ENCODE measurements around the gene HACD3.
"Not testable (repeated sequence)": the region's sequence is repeated elsewhere in the genome, so short reads cannot be mapped to it uniquely, and the experiment has no call there.

The HACD3 gene

GRCh38 chr15:65547841-65548240 is 17.6 kb downstream of the HACD3 start:
- DNase-seq: no peak
- Histone ChIP-seq H3K36me3 (ENCODE audit: control insufficient read depth, insufficient read depth, low read length) (no peaks in the 10 kb centered on the region), H3K27ac (ENCODE audit: insufficient read depth, low read length, poor library complexity, severe bottlenecking) (no peak overlapping the region), H3K4me3 (ENCODE audit: insufficient read depth, low read depth, low read length, poor library complexity, severe bottlenecking) (no peak overlapping the region), H3K9me3 (ENCODE audit: control insufficient read depth, low read length) (no peaks in the 10 kb centered on the region), H3K27me3 (replicated peaks; ENCODE audit: control insufficient read depth, insufficient read depth, low read length, poor library complexity, severe bottlenecking) (no peaks in the 10 kb centered on the region), H3K4me1 (ENCODE audit: control insufficient read depth, insufficient read depth, low read length, poor library complexity, severe bottlenecking) (no peaks in the 10 kb centered on the region)

GRCh38 chr15:65549288-65549687 is 19.0 kb downstream of the HACD3 start:
- H3K36me3 ChIP-seq (ENCODE audit: control insufficient read depth, insufficient read depth, low read length); H3K27me3 ChIP-seq (replicated peaks; ENCODE audit: control insufficient read depth, insufficient read depth, low read length, poor library complexity, severe bottlenecking); H3K4me3 ChIP-seq (ENCODE audit: insufficient read depth, low read depth, low read length, poor library complexity, severe bottlenecking); H3K4me1 ChIP-seq (ENCODE audit: control insufficient read depth, insufficient read depth, low read length, poor library complexity, severe bottlenecking); H3K27ac ChIP-seq (ENCODE audit: insufficient read depth, low read length, poor library complexity, severe bottlenecking); DNase-seq; H3K9me3 ChIP-seq (ENCODE audit: control insufficient read depth, low read length): not testable (repeated sequence)

GRCh38 chr15:65550681-65551098 is 20.4 kb downstream of the HACD3 start:
- peaks cover 3% of the 10 kb centered on the region for H3K36me3 ChIP-seq (ENCODE audit: control insufficient read depth, insufficient read depth, low read length)
- no peak overlapping the region for H3K27ac ChIP-seq (ENCODE audit: insufficient read depth, low read length, poor library complexity, severe bottlenecking)
- no peak for DNase-seq
- H3K27me3 ChIP-seq (replicated peaks; ENCODE audit: control insufficient read depth, insufficient read depth, low read length, poor library complexity, severe bottlenecking): no peaks in the 10 kb centered on the region
- H3K4me1 ChIP-seq (ENCODE audit: control insufficient read depth, insufficient read depth, low read length, poor library complexity, severe bottlenecking): no peaks in the 10 kb centered on the region
- no peak overlapping the region for H3K4me3 ChIP-seq (ENCODE audit: insufficient read depth, low read depth, low read length, poor library complexity, severe bottlenecking)
- no peaks in the 10 kb centered on the region for H3K9me3 ChIP-seq (ENCODE audit: control insufficient read depth, low read length)

- no peak overlapping the region for H3K4me3 ChIP-seq (ENCODE audit: insufficient read depth, low read depth, low read length, poor library complexity, severe bottlenecking)
- no peak overlapping the region for H3K27ac ChIP-seq (ENCODE audit: insufficient read depth, low read length, poor library complexity, severe bottlenecking)
- H3K4me1 ChIP-seq (ENCODE audit: control insufficient read depth, insufficient read depth, low read length, poor library complexity, severe bottlenecking): no peaks in the 10 kb centered on the region
- no peak for DNase-seq
- peaks cover 8% of the 10 kb centered on the region for H3K36me3 ChIP-seq (ENCODE audit: control insufficient read depth, insufficient read depth, low read length)
- H3K9me3 ChIP-seq (ENCODE audit: control insufficient read depth, low read length): no peaks in the 10 kb centered on the region
- no peaks in the 10 kb centered on the region for H3K27me3 ChIP-seq (replicated peaks; ENCODE audit: control insufficient read depth, insufficient read depth, low read length, poor library complexity, severe bottlenecking)
Observed at GRCh38 chr15:65551183-65551582, 20.9 kb downstream of the HACD3 start.

- DNase-seq; H3K27me3 ChIP-seq (replicated peaks; ENCODE audit: control insufficient read depth, insufficient read depth, low read length, poor library complexity, severe bottlenecking); H3K27ac ChIP-seq (ENCODE audit: insufficient read depth, low read length, poor library complexity, severe bottlenecking); H3K9me3 ChIP-seq (ENCODE audit: control insufficient read depth, low read length); H3K4me3 ChIP-seq (ENCODE audit: insufficient read depth, low read depth, low read length, poor library complexity, severe bottlenecking); H3K4me1 ChIP-seq (ENCODE audit: control insufficient read depth, insufficient read depth, low read length, poor library complexity, severe bottlenecking): not testable (repeated sequence)
- H3K36me3 ChIP-seq (ENCODE audit: control insufficient read depth, insufficient read depth, low read length): peaks cover 10% of the 10 kb centered on the region
Observed at GRCh38 chr15:65552851-65553250, 22.6 kb downstream of the HACD3 start.

- Histone ChIP-seq H3K9me3 (ENCODE audit: control insufficient read depth, low read length) (no peaks in the 10 kb centered on the region), H3K27ac (ENCODE audit: insufficient read depth, low read length, poor library complexity, severe bottlenecking) (no peak overlapping the region), H3K4me3 (ENCODE audit: insufficient read depth, low read depth, low read length, poor library complexity, severe bottlenecking) (no peak overlapping the region), H3K4me1 (ENCODE audit: control insufficient read depth, insufficient read depth, low read length, poor library complexity, severe bottlenecking) (no peaks in the 10 kb centered on the region), H3K27me3 (replicated peaks; ENCODE audit: control insufficient read depth, insufficient read depth, low read length, poor library complexity, severe bottlenecking) (no peaks in the 10 kb centered on the region), H3K36me3 (ENCODE audit: control insufficient read depth, insufficient read depth, low read length) (peaks cover 11% of the 10 kb centered on the region)
- DNase-seq: no peak
Observed at GRCh38 chr15:65553691-65554090, 23.4 kb downstream of the HACD3 start.

DNA sequence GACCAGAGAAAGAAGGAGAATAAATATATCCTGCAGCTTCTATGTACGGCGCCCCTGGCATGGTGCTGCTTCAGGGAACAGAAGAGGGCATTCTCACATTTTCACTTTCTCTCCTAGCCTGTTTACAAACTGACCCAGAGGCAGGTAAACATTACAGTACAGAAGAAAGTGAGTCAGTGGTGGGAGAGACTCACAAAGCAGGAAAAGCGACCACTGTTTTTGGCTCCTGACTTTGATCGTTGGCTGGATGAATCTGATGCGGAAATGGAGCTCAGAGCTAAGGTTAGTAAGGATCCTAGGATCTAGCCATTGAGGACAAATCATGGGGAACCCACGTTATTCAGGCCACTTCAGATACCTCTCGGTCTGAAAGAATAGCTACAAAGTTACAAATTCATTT is 26.4 kb downstream of the HACD3 start:
- no peaks in the 10 kb centered on the region for H3K9me3 ChIP-seq (ENCODE audit: control insufficient read depth, low read length)
- H3K27ac ChIP-seq (ENCODE audit: insufficient read depth, low read length, poor library complexity, severe bottlenecking): no peak overlapping the region
- DNase-seq: no peak
- peaks cover 20% of the 10 kb centered on the region for H3K36me3 ChIP-seq (ENCODE audit: control insufficient read depth, insufficient read depth, low read length)
- no peaks in the 10 kb centered on the region for H3K27me3 ChIP-seq (replicated peaks; ENCODE audit: control insufficient read depth, insufficient read depth, low read length, poor library complexity, severe bottlenecking)
- no peaks in the 10 kb centered on the region for H3K4me1 ChIP-seq (ENCODE audit: control insufficient read depth, insufficient read depth, low read length, poor library complexity, severe bottlenecking)
- no peak overlapping the region for H3K4me3 ChIP-seq (ENCODE audit: insufficient read depth, low read depth, low read length, poor library complexity, severe bottlenecking)

DNA sequence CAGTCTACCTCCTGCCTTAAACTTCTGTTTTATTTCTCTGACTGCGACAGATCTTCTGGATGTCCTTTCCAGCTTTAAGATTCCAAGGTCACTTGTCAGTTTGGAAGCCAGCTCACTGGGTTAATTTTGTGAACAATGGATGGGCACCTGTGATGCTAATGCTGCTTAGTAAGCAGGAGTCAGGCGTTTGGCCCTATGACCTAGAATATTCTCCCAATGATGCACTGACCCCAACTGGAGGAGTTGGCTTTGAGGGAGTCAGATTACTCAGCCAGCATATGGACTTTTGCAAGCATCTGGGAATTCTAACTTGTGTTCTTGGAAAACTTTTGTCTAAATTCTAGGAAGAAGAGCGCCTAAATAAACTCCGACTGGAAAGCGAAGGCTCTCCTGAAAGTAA is 28.1 kb downstream of the HACD3 start:
- H3K27me3 ChIP-seq (replicated peaks; ENCODE audit: control insufficient read depth, insufficient read depth, low read length, poor library complexity, severe bottlenecking): no peaks in the 10 kb centered on the region
- H3K27ac ChIP-seq (ENCODE audit: insufficient read depth, low read length, poor library complexity, severe bottlenecking): no peak overlapping the region

DNA sequence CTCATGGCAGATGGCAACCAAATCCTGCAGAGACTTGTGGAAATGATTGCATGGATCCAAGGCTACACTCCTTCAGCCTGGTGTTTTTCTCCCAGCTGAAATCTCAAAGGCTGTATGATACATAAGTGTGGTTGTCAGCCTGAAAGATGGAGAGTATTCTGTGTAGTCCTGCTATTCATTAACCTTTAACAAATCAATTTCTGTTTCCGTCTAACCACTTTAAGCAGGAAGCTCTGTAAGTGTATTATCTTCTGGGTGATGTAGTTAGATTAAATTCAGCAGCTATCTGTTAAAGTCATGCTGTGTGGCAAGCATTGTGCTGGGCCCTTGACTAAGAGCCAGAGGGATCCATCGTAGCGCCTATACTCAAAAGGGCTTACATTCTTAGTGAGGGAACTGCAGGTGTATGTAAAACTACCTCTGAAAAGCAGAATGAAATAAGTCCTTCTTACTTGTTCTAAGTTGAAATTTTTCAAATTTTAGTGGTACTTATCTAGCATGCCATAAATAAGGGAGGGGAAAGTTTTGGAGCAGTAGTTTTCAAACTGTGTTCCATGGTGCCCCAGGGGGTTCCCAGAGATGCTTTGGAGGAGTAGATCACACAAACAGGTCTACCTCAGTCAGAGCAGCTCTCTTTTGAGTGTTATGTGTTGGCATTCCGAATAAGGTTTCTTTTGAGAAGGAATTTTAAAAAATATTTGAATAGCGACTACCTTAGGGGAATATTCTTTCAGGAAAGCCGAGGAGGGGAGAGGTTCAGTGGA is 28.9 kb downstream of the HACD3 start:
- peaks cover 27% of the 10 kb centered on the region for H3K36me3 ChIP-seq (ENCODE audit: control insufficient read depth, insufficient read depth, low read length)
- H3K27me3 ChIP-seq (replicated peaks; ENCODE audit: control insufficient read depth, insufficient read depth, low read length, poor library complexity, severe bottlenecking): no peaks in the 10 kb centered on the region
- H3K27ac ChIP-seq (ENCODE audit: insufficient read depth, low read length, poor library complexity, severe bottlenecking): no peak overlapping the region

More for the DNA sequence above, 28.1 kb downstream of the HACD3 start:
- no peak for DNase-seq
- Histone ChIP-seq H3K4me3 (ENCODE audit: insufficient read depth, low read depth, low read length, poor library complexity, severe bottlenecking) (no peak overlapping the region), H3K4me1 (ENCODE audit: control insufficient read depth, insufficient read depth, low read length, poor library complexity, severe bottlenecking) (no peaks in the 10 kb centered on the region), H3K36me3 (ENCODE audit: control insufficient read depth, insufficient read depth, low read length) (peaks cover 27% of the 10 kb centered on the region), H3K9me3 (ENCODE audit: control insufficient read depth, low read length) (no peaks in the 10 kb centered on the region)

GRCh38 chr15:65559941-65560340 is 29.7 kb downstream of the HACD3 start:
- no peak overlapping the region for H3K27ac ChIP-seq (ENCODE audit: insufficient read depth, low read length, poor library complexity, severe bottlenecking)
- H3K27me3 ChIP-seq (replicated peaks; ENCODE audit: control insufficient read depth, insufficient read depth, low read length, poor library complexity, severe bottlenecking): no peaks in the 10 kb centered on the region
- no peak for DNase-seq
- H3K36me3 ChIP-seq (ENCODE audit: control insufficient read depth, insufficient read depth, low read length): peaks cover 27% of the 10 kb centered on the region
- no peak overlapping the region for H3K4me3 ChIP-seq (ENCODE audit: insufficient read depth, low read depth, low read length, poor library complexity, severe bottlenecking)
- H3K9me3 ChIP-seq (ENCODE audit: control insufficient read depth, low read length): no peaks in the 10 kb centered on the region
- no peaks in the 10 kb centered on the region for H3K4me1 ChIP-seq (ENCODE audit: control insufficient read depth, insufficient read depth, low read length, poor library complexity, severe bottlenecking)

More for the DNA sequence above, 28.9 kb downstream of the HACD3 start:
- Histone ChIP-seq H3K9me3 (ENCODE audit: control insufficient read depth, low read length) (no peaks in the 10 kb centered on the region), H3K4me3 (ENCODE audit: insufficient read depth, low read depth, low read length, poor library complexity, severe bottlenecking) (no peak overlapping the region), H3K4me1 (ENCODE audit: control insufficient read depth, insufficient read depth, low read length, poor library complexity, severe bottlenecking) (no peaks in the 10 kb centered on the region)
- no peak for DNase-seq
